Glomerular endothelial cell (primary cell): ENCODE results near the gene POLL. TPM values are rescaled to one million over a fixed set of nuclear protein-coding genes. Genes with fewer than 3 reads are reported as not detected.
"Not testable (repeated sequence)": the region's sequence is repeated elsewhere in the genome, so short reads cannot be mapped to it uniquely, and the experiment has no call there.

Experiments used
- DNase-seq: peaks from one replicate; pipeline ENCODE4 v3.0.0-alpha.2; 2011; ENCODE audit warnings: low read depth, low spot score; ENCODE audit errors: extremely low read depth
- total RNA-seq: library from RNA; depleted of rRNA; stranded (reverse); fragments of >200 nt; gene quantifications from 2 replicates; pipeline ENCODE4 v1.2.3, GENCODE V29; 2015

POLL gene
- total RNA-seq, 1 donor from 2014 or later: 24.7 TPM

GRCh38 chr10:101612086-101612485 is 24.0 kb upstream of the POLL start:
- DNase-seq: no peak

DNA sequence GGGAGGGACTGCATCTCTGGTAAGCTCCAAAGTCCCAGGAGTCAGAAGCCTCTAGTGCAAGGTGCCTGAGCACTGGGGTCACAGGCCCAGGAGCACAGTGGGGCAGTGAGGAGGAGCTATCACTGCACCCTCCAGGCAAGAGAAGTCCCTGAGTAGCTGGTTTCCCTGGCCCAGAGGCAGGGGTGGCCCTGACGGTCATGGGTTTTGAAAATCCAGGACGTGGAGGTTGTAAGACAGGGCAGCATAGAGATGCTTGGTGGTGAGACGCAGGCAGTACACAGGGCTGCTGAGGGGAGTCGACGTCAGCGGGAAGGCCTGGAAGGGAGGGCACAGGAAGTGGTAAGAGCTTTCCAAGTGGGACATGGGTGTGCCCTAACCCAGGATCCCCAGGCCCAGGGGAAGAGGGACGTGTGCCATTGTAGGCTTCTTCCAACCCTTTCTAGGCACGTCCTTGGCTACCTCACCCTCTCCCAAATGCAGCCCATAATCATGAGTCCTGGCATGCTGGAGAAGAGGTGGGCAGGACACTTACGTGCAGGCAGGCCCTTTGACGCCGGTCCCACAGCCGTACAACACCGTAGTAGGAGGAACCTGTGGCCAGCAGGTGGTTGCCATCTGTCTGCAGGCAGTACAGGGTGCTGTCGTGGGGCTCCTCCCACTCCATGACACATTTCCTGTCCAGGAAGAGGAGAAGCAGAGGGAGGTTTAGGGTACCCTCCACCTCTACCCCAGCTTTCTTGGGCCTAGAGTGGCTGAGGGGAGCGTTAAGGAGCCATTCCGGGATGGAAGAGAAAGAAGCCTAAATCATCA is 23.2 kb upstream of the POLL start:
- DNase-seq: no peak

- no peak for DNase-seq
Observed at GRCh38 chr10:101609481-101609880, 21.4 kb upstream of the POLL start.

DNA sequence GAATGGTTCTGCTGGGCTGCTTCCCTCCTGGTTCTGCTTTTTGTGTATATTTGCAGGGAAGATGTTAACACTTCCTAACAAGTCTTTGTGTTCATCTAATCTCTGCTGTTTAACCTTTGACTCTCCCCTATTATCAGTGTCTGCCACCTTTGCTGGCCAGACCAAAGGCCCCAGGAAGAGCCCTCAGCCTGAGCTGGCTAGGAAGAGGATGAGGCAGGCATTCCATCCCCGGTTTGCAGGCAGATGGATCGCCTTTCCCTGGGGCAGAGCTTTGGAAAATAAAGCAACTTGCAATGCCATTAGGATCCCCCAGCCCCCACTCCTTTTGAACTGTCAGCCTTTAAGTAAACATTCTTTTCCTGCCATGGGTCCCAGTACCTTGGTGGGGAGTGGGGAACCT is 19.1 kb upstream of the POLL start:
- DNase-seq: no peak

GRCh38 chr10:101602761-101603398 is 14.8 kb upstream of the POLL start:
- DNase-seq: peak; percentile 10

- no peak for DNase-seq
Observed at GRCh38 chr10:101601541-101601940, 13.5 kb upstream of the POLL start.

- DNase-seq: no peak
Observed at GRCh38 chr10:101597091-101597900, 9.2 kb upstream of the POLL start.

DNA sequence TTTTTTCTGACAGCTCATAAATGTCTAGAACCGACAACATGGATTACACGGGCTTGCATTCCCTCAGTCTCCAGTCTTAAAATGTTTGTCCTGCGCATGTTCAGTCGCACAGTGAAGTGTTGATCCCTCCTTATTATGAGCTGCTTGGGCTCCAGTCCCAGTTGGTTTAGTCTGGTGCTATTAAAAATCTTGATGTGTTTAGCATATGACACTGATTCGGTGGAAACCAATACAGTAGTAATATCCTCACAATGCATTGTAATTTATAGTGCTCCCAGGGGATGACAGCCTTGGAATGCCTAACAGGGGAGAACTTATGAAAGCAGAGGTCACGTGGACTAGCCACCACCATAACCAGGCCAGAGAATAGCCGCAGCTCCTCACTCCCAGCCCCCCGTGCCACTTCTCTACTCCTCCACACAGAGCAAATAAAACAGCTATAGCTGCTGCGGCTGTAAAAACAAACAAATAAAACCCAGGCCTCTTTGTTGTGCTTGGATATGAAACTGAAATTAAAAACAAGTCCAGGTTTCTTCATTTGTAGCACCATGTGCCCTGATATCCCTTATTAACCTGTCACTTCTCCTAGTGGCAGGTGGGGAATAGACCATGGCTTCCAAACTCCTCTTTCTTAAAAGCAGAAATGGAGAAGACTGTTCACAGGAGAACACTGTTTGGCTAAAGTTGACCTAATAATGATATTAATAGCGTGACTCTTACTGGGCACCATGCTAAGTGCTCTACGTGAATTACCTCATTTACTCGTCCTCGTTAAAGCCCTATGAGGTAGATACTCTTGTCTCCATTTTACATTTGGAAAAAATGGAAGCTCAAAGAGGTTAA is 7.8 kb upstream of the POLL start:
- DNase-seq: no peak

GRCh38 chr10:101593331-101593730 is 5.3 kb upstream of the POLL start:
- not testable (repeated sequence) for DNase-seq

DNA sequence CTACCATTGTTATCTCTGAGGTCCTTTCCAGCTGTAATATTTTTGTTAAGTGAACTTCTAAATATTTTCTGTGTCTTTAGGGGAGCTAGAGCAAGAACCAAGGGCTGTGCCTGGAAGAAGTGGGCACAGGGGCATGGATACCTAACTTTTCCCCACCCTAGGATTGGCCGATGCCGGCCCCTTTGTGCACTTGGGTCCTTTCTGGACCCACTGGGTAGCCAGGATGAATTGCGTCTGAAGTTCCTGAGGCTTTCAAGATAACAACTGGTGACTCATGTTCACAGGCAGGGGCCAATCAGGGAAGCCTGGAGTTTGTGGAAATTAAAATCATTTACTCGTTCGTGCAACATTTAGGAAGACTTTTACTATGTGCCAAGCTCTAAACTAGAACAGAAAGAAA is 822 bp upstream of the POLL start:
- DNase-seq: peak; percentile 12

DNA sequence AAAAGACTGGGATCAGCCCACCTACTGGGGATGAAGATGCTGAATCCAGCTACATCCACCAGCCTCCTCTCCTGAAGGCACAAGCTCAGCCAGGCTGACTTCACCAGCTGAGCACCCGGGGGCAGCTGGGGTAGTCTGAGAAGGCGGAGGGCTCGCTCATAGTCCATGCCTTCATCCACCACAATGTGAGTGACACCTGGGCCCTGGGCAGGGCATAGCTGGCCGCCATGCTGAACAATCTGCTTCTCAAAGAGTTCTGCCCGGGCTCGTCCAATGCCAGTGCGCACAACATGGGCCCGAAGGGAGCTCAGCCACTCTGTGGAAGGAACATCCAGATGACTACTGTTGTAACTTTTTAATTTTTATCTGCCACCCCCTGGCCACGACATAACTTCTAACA is 2.2 kb downstream of the POLL start:
- DNase-seq: no peak

DNA sequence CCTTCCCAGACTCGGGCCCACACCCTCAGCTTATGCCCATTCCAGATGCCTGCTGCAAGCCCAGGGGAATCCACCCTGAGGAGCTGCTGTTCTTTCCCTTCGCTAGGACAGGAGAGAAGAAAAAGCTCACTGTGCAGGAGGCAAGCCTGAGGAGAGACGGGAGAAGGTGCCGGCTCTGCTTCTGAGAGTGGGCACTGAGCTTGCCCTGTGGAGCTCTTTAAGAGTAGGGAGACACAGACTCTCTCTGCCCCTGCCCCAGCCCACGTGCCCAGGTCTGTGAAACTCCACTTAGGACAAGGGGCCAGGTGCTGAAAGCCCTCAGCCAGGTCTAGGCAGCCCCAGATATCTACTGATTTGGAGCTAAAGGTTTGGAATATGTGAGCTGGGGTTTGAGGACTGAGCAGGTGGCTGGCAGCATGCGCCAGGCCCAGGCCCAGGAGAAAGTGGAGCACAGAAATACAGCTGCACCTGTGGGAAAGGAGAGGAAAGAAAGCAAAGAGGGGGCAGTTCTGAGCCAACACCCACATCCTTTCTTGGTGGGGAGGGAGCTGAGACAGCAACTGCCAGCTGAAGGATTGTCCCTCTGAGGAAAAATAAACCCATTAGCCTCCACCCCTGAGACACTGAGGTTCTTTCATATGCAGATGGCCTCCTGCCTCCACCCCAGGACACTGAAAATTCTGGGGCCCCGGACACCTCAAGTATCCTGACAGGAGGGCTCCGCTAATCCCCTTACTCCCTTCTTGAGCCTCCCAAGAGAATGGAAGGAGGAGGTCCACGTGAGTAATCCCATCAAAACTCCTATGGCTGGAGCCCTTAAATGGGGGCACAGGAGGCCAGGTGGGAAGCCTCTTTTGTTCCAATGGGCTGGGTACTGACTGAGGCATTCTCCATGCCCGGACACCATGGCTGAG is 7.3 kb downstream of the POLL start:
- DNase-seq: no peak

DNA sequence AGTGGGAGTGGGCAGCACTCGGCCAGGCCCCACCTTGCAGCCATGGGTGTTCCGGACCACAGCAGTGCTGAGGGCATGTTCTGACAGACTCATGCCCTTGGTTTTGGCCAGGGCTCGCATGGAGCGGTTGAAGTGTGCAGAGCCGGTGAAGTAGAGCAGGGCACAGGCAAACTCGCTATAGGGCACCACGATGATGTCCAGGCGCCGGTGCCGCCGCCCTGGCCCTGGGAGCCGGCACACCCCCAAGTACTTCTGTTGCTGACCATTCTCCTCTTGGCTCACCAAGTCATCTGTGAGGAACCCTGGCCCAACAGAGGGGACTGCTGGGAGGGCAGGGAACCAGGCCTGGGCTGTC is 8.6 kb downstream of the POLL start:
- no peak for DNase-seq

- no peak for DNase-seq
Observed at GRCh38 chr10:101578803-101579515, 9.1 kb downstream of the POLL start.

- DNase-seq: no peak
Observed at GRCh38 chr10:101578192-101578591, 9.9 kb downstream of the POLL start.

- DNase-seq: no peak
Observed at GRCh38 chr10:101577121-101577871, 10.8 kb downstream of the POLL start.

GRCh38 chr10:101576211-101576863 is 11.7 kb downstream of the POLL start:
- no peak for DNase-seq
